HL-60 (cell line): ENCODE results near the gene S100A16.

Experiments used
- POLR2AphosphoS5 ChIP-seq: IDR thresholded peaks from 2 replicates; pipeline ENCODE4 v1.6.1; 2012; ENCODE audit warnings: low read depth
- TF ChIP-seq, protein P1 (sequence below): IDR thresholded peaks from one replicate; pipeline ENCODE4 v1.5.1; 2011; ENCODE audit warnings: low read length, control low read depth, inconsistent platforms; ENCODE audit not compliant: insufficient read depth

- TF ChIP-seq, protein P1, sequence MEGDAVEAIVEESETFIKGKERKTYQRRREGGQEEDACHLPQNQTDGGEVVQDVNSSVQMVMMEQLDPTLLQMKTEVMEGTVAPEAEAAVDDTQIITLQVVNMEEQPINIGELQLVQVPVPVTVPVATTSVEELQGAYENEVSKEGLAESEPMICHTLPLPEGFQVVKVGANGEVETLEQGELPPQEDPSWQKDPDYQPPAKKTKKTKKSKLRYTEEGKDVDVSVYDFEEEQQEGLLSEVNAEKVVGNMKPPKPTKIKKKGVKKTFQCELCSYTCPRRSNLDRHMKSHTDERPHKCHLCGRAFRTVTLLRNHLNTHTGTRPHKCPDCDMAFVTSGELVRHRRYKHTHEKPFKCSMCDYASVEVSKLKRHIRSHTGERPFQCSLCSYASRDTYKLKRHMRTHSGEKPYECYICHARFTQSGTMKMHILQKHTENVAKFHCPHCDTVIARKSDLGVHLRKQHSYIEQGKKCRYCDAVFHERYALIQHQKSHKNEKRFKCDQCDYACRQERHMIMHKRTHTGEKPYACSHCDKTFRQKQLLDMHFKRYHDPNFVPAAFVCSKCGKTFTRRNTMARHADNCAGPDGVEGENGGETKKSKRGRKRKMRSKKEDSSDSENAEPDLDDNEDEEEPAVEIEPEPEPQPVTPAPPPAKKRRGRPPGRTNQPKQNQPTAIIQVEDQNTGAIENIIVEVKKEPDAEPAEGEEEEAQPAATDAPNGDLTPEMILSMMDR, result no peak
- TF ChIP-seq POLR2AphosphoS5, result no peak
Observed at GRCh38 chr1:153615406-153615805, 2.5 kb upstream of the S100A16 start.
